Stimulated activated CD8-positive, alpha-beta memory T cell treated with anti-CD3 and anti-CD28 coated beads, Interleukin-12 subunit alpha, Interleukin-12 subunit beta, amount 100 ng/mL, for 1 hour (primary cell): Measurements from ENCODE around the gene SHC2.
"Not testable (repeated sequence)": the region's sequence is repeated elsewhere in the genome, so short reads cannot be mapped to it uniquely, and the experiment has no call there.

Experiments used
- DNase-seq: peaks from one replicate; pipeline ENCODE4 v3.0.0-alpha.2; 2020; ENCODE audit warnings: low read depth

Gene SHC2

GRCh38 chr19:422917-423226 lies 38.0 kb downstream of the SHC2 start:
- DNase-seq = not testable (repeated sequence)

DNA sequence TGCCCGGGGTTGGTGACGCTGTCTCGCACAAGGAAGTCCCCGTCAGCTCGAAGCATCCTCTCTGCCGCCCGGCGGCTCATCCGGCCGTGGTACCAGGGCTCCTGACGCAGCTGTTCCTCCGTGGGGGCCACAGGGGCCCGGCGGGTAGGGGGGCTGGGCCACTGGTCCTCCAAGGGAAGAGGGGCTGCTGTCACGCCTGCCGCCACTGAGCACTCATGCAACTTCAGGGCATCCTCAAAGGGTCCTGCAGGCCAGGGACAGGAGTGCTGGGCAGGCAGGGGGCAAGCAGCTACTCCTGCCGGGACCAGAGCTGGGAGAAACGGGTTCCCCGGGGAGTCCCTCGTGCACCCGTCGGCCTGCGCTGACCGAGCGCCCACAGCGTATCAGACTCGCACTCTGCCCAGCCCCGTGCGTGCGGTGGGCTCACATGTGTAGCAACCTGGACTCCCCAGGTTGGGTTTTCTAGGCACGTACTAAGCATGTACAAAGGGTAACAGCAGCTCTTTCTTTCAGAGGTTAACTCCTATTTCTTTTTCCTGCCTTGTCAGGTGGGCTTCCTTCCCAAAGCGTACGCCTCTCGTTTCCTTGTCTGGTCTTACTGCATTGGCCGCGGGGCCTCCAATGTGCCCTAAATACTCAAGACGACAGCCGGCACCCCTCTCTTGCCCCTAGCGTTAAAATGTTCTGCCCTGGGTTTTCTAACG lies 38.5 kb downstream of the SHC2 start:
- DNase-seq = no peak

GRCh38 chr19:419721-420515 lies 40.9 kb downstream of the SHC2 start:
- no peak for DNase-seq

DNA sequence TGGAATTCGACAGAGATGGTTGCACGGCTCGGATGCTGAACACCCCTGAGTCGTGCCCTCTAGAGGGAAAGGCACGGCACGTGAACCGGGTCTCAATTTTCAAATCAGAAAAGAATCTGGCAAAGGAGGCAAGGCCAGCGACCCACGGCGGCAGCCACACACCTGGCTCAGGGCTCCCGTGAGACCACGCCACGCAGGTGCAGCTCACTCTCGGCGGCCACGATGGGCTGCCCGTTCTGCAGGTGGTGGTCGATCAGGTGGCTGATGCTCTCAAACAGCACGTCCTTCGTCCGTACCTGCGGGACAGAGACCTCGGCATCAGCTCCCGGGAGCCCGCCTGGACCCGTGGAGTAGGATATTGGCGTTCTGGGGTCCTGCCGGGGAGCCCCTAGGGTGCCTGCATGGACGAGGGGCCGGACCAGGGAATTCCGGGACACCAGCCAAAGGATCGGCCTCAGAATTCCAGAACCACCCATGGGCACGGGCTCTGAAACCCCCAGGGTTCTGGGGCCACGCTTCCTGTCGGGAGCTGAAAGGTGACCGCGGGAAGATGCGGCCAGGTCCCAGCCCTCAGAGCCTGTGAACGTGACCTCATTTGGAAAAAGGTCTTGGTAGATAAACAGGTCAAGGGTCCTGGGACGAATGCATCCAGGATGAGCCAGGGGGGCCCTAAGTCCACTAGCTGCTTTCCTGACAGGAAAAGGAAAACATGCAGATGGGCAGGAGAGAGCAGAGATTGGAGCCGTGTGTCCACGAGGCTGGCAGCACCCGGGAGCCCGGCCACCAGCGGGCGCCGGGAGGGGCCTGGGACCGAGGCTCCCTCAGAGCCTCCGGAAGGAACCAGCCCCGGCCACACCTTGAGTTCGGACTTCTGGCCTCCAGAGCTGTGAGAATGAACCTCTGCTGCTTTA lies 41.8 kb downstream of the SHC2 start:
- no peak for DNase-seq

DNA sequence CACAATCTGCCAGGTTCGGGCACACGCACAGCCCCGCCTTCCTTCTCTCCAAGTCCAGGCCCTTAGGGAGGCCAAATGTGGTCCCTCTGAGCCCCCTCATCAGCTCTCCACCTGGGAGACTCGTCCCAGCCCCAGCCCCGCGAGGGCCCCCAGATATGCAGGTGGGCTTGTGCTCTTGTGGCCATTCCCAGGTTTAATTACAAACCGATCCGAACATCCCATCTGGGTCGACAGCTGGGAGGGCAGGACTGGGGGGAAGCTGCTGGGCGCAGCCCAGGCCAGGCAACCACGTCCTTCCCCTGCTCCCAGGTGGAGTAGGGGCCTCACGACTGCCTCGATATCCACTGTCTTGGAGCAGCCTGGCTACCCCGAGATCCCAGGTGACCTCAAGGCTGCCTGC lies 44.4 kb downstream of the SHC2 start:
- DNase-seq = no peak

DNA sequence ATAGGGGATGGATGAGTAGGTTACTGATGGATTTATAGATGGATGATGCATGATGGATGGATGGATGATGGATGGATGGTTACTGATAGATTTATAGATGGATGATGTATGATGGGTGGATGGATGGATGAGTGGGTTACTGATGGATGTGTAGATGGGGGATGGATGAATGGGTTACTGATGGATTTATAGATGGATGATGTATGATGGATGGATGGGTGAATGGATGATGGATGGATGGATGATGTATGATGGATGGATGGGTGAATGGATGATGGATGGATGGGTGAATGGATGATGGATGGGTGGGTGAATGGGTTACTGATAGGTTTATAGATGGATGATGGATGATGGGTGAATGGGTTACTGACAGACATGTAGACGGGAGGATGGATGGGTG lies 45.5 kb downstream of the SHC2 start:
- DNase-seq = no peak

DNA sequence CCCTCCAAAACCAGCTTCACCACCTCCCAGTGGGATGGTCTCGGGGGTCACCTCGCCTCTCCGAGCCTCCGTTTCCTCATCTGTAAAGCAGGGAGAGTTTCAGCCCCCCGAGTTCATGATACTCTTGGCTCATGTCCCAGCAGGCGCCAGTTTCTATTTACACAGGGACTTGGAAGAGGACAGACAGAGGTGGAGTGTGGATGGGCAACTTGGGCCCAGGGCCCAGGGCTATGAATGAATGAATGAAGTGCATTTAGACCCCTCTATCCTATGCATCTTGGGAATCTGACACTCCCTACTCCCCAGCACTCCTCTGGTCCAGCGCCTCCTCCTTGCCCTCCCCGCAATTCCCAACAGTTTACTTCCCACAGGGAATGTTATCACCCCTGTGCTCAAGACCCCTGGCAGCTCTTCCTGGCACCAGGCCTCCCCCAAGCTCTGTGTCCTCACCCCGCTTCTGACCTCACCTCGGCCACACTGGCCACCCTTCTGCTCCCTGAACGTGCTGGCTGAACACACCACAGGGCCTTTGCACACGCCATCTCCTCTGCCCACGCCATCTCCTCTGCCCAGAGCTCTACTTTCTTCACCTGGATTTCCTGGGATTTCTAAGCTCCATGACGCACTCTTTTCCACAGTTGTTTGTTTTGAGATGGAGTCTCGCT lies 46.9 kb downstream of the SHC2 start:
- DNase-seq = no peak

DNA sequence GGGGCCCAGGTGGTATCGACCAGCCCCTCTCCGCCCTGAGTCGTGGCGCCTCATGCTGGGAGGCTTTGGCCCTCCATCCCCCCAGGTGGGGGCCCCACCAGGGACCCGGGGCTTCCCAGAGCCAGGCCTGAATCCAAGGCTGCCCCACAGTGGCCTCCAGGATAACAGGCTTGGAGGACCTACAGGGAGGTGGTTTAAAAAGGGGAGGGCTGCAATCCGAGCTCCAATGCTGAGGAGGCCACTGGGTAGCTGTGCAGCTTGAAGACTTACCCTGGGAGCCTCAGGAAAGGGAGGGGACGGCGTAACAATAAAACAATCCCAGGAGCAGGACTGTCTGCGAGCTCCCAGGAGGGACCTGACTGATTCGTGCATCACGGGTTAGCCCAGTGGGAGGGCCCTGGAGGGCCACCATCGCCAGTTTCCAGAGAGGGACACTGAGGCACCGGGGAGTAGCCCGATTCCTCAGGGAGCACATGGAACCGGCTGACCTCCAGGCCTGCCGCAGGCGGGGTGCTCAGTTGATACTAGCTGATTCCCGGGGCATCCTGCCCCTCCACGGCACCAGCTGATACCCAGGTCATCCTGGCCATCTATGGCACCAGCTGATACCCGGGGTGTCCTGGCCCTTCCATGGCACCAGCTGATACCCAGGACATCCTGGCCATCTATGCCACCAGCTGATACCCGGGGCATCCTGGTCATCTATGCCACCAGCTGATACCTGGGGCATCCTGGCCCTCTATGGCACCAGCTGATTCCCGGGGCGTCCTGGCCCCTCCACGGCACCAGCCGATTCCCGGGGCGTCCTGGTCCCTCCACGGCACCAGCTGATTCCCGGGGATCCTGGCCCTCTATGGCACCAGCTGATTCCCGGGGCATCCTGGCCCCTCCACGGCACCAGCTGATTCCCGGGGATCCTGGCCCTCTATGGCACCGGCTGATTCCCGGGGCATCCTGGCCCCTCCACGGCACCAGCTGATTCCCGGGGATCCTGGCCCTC lies 48.2 kb downstream of the SHC2 start:
- no peak for DNase-seq

DNA sequence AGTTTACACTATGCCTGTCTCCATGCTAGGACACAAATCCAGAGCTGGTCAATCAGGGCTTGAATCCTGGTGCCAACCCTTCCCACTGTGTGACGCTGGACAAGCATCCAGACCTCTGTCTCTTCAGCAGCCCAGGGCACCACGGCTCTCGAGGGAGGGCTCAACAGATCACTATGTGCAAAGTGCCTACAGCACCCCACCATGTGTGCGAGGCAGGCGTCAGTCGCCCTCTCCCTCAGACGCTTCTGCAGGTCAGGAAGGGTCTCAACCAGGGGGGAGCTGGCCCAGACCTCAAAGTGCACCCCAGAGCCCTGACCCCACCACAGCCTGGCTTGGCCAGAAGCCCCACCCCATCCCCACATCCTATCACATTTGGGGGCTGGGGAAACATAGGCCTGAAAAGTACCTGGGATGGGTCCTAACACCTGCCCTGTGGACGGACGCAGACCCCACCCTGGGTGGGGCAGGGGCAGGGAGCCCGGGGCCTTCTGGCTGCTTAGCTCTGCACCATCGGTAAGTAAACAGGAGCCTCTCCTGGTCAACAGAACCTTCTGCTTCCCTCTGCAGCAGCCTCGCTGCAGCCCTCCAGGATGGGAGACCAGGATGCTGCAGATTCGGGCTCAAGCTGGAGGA lies 49.0 kb downstream of the SHC2 start:
- DNase-seq = no peak

DNA sequence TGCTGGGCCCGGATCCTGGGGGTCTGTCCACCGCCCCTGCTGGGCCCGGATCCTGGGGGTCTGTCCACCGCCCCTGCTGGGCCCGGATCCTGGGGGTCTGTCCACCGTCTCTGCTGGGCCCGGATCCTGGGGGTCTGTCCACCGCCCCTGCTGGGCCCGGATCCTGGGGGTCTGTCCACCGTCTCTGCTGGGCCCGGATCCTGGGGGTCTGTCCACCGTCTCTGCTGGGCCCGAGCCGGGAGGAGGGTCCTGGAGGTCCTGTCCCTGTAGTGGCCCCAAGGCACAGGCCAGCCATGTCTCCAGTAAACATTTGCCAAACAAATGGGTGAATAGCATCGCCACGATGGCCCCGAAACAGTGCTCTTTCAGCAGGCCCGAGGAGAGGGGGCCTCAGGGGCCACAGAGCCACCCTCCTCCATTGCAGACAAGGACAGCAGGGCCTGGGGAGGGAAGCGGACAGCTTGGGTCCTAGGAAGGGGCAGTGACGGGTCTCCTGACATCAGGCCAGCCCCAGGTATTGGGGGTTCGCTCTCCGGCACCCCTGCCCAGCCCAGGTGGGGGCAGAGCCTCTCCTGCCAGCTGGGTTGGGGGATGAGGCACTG lies 49.6 kb downstream of the SHC2 start:
- not testable (repeated sequence) for DNase-seq

- no peak for DNase-seq
These were observed 50.5 kb downstream of the SHC2 start for GRCh38 chr19:410243-410781.

DNA sequence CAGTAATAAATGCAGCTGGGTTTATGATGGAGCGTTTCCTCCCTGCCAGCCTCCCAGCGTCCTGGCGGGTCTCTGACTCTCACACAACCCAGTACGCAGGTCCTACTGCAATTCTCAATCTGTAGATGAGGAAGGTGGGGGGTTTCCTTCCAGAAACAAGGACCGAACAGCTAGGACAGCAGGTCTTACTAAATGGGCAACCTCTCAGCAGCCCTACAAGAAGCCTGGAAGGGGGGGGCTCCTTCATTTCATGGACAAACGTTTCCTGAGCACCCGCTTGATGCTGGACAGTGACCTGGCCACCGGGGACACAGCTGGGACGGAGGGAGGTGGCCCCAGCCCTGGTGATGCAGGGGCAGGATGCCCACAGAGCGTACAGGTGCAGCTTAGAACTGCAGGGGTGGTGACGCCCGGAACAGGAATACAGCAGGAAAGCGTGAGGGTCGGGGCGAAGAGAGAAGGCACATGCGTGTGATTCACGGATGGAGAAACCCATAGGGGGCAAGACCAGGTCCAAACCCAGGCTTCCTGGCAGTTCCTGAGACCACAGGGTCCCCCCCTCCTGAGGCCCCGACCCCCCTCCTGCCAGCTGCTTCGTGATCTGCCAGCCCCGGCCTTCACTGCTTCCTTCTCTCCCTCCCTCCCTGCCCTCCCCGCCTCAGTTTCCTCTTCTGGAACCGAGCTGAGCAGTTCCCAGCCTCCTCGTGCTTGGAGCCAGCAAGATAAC lies 51.2 kb downstream of the SHC2 start:
- no peak for DNase-seq

DNA sequence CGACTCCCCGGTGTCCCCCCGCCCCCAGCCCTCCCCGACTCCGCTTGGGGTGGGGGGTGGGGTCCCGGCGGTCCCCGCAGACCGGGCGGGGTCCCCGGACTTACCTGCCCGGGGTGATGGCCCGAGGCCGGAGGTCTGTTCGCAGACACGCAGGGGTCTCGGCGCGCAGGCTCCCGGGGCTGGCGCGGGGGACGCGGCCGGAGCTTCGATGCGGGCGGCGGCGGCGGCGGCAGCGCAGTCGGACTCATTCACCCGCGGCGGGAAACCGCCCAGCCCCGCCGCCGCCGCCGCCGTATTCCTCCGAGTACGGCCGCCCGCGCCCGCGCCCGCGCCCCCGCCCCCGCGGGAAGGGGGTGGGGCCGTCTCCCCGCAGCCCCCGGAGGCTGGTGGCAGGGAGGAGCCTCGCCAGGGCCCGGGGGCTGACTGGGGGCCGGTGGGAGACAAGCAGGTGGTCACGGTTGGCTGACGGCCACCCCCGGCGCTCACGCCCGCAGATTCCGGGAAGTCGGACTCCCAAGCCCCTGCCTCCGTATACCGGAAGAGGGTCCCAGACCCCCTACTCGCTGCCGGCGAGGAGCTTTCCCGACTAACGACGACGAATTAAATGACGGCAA lies 51.8 kb downstream of the SHC2 start, which contains the start of gene C2CD4C:
Gene C2CD4C, minus strand, starts transcription at position 246 of the 614 bp plus-strand sequence. CDS start 786 bp downstream, outside the sequence.
- no peak for DNase-seq

- DNase-seq = no peak
These were observed 52.4 kb downstream of the SHC2 start for GRCh38 chr19:408441-408901.

GRCh38 chr19:407511-408440 lies 53.1 kb downstream of the SHC2 start:
- DNase-seq = no peak

- DNase-seq = no peak
These were observed 53.8 kb downstream of the SHC2 start for GRCh38 chr19:406971-407510.
